AG10803 (cell line): Measurements from ENCODE around the gene TMIE.

ENCODE experiments used
- DNase-seq: peaks from one replicate; pipeline ENCODE4 v3.0.0; 2010; ENCODE audit warnings: low read depth
- H3K4me3 ChIP-seq: 2 replicates; pipeline ENCODE4 v1.5.1; 2011; ENCODE audit warnings: mild to moderate bottlenecking, low read length, control low read depth
- TF ChIP-seq, protein P1 (sequence below): conservative IDR thresholded peaks from 2 replicates; pipeline ENCODE4 v1.5.1; 2011; ENCODE audit warnings: mild to moderate bottlenecking, low read length, control low read depth, inconsistent platforms

Gene TMIE

DNA sequence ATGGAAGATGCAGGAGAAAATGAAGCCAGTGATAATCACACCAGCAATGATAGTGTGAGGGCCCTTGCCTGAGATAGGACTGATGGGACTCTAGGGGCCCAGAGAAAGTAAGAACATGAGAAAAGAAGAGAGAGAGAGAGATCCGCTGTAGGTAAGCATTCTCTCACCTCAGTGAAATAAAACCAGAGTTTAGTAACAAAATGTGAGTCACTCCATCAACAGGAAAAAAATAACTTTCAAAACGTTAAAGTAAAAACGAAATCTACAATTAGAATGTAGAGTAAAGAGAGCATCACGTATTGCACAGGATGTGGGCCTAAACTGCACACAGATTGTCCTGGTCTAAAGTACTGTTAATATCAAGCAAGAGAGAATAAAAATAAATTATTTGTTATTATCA lies 23.2 kb downstream of the TMIE start:
- no peak overlapping the region for H3K4me3 ChIP-seq
- TF ChIP-seq, protein P1, sequence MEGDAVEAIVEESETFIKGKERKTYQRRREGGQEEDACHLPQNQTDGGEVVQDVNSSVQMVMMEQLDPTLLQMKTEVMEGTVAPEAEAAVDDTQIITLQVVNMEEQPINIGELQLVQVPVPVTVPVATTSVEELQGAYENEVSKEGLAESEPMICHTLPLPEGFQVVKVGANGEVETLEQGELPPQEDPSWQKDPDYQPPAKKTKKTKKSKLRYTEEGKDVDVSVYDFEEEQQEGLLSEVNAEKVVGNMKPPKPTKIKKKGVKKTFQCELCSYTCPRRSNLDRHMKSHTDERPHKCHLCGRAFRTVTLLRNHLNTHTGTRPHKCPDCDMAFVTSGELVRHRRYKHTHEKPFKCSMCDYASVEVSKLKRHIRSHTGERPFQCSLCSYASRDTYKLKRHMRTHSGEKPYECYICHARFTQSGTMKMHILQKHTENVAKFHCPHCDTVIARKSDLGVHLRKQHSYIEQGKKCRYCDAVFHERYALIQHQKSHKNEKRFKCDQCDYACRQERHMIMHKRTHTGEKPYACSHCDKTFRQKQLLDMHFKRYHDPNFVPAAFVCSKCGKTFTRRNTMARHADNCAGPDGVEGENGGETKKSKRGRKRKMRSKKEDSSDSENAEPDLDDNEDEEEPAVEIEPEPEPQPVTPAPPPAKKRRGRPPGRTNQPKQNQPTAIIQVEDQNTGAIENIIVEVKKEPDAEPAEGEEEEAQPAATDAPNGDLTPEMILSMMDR, result no peak
- no peak for DNase-seq

DNA sequence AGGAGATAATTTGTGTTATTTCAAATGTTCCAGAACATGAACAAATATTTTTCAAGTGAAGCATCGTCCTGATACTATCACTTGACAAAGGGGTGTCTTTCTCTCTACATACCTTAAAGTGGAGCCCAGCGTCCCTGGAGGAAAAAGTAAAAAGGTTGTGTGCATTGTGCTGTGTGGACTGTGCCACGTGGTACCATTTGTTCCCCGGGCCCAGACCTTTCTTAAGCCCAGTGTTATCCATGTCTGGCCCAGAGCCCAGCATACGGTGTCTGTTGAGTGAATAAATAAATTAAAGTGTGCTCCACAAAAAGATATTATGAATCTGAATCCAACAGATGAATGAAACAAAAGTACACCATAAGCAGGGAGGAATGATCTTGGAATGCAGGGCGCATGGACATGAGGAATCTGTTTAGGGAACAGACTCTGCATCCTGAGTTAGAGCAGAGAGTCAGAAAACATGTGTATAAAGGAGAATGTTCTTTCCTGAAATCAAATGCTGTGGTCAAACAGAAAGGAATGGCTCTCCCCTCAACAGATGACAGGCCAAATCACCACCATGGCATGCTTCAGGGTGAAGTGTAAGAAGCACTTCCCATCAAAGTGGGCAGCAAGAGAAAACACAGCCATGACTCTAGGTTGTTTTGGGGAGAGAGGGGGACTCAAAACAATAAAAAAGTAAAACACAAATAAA lies 24.6 kb downstream of the TMIE start:
- TF ChIP-seq, protein P1, result no peak
- peak; percentile 38 for DNase-seq
- no peak overlapping the region for H3K4me3 ChIP-seq

DNA sequence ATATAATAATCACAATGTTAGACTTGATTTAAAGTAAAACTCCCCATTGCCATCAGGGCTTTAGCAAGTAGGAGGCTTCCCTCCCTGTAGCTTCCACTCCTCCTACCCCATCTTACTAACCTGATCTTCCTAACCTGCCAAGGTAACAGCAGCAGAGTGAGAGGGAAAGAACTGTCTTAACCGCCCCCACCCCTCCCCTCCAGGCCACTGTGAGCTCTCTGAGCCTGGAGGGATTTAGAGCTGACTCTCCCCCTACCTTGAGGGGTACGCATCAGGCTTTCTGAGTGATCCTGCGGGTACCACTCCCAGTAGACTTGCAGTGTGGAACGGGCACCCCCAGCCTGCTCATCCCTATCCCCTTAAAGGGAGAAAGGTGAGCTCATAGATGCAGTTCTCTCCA lies 27.8 kb downstream of the TMIE start:
- no peak for DNase-seq
- no peak overlapping the region for H3K4me3 ChIP-seq
- TF ChIP-seq, protein P1, result no peak

DNA sequence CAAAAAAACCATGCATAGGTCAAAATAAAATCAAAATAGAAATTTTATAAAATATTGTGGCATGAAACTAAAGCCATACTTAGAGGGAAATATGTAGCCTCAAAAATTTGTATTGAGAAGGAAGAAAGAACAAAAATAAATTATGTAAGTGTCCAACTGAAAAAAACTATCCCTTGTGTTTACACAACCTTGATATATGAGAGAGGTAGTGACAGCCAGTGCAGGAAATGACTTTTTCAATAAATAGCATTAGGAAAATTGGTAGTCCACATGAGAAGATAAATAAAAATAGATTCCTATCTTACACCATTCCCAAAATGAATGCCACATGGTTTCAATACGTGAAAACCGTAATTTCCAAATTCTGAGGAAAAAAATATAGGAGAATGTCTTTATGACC lies 29.6 kb downstream of the TMIE start:
- DNase-seq, result no peak
- TF ChIP-seq, protein P1, result no peak
- no peak overlapping the region for H3K4me3 ChIP-seq

DNA sequence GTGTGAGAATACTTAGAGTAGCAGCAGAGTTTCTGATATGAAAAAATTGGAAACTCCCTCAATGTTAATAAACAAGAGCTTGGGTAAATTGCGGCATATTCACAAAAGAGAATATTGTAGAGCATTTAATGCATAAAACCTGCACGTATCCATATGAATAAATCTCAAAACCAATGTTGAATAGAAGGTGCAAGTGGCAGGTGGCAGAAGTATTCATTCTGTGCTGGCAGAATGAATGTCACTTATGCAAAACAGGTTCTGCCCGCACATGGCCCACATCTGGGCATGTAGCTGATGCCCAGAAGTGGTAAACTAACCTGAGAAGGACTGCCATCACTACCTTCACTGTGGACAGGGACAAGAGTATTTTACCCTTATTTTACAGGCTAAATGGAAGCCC lies 30.6 kb downstream of the TMIE start:
- no peak for DNase-seq
- no peak overlapping the region for H3K4me3 ChIP-seq
- TF ChIP-seq, protein P1, result no peak

DNA sequence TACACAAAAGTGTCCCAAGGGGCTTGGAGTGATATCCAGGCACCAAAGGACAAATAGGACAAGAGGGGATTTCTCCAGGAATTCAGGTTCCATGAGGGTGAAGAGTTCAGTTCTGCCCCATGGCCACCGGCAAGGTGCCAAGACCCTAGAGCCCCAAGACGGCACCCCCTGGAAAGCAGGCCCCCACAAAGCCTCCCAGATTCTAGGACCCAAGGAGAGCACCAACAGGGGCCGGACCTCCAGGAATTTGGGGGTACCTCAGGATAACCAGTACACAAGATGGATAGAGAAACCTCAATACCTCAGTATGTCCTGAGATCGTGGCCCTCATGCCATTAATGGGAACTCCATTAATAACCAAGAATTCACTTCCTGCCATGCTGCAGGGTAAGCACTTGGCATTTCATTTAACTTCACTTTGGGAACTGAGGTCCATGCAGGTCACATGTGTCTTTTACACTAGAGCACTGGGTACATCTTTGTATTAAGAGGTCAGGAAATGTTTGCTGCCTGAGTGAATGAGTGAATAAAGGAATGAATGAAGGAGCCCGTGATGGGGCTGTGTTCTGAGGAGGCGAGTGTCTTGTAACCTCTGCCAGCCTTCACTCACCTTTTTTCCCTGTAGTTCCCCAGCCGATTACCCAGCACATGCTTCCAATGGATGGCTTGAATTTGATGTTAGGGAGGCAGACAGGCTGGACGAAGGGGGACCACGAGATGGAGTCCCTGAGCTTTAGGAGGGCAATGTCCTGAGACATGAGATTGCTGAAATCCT lies 32.0 kb downstream of the TMIE start:
- TF ChIP-seq, protein P1, result peak; percentile 52
- peak; percentile 27 for DNase-seq
- no peak overlapping the region for H3K4me3 ChIP-seq

DNA sequence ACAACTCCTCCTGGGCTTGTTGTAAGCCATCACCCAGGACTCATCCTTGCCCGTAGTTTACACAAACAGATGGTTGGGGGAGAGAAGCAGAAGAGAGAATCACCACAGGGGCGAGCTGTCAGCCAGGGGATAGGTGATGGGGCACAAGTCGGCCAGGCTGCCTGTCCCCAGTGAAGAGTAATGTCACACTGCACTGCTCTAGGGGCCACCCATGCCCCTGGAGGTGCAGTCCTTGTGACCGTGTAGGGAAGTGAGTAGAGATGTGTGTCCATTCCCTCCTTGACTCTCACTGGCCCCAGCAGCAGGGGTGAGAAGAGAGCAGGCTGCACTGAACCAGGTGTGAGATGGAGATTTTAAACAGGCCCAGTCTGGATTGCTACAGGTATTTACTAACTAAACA lies 33.6 kb downstream of the TMIE start:
- TF ChIP-seq, protein P1, result no peak
- no peak overlapping the region for H3K4me3 ChIP-seq
- no peak for DNase-seq
